ENCODE data around the gene ARHGAP23. TPM values are rescaled to one million over a fixed set of nuclear protein-coding genes. Genes with fewer than 3 reads are reported as not detected.

The ARHGAP23 gene
- total and polyA plus RNA-seq, 8 donors = 27.7 to 51.0 (median 39.7) TPM

DNA sequence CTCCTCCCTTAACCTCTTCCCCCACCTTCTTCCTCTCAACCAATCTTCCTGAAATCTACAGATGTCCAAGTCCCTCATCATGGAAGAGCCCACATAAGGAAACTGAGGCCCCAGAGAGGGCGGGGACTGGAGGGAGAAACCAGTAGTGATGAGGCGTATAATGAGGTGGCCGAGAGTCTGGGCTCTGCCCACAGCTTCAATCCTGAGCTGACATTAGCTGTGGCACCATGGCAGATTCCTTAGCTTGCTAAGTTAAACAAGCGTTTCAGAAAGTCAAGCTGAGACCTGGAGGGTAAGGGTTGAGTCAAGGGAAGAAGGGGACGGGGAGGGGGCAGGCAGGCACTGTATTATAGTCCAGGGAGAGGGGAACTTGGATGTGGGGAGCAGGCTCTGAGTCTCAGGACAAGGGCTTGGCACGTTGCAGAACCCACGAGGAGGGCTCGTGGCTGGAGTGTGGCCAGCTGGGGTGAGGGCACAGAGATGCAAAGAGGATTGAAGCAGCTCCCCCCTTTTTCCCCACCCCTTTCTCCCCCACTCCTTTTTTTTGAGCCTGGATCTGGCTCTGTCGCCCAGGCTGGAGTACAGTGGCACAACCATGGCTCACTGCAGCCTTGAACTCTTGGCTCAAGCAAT, 13.3 kb downstream of the ARHGAP23 start:
- TF ChIP-seq, protein P1, sequence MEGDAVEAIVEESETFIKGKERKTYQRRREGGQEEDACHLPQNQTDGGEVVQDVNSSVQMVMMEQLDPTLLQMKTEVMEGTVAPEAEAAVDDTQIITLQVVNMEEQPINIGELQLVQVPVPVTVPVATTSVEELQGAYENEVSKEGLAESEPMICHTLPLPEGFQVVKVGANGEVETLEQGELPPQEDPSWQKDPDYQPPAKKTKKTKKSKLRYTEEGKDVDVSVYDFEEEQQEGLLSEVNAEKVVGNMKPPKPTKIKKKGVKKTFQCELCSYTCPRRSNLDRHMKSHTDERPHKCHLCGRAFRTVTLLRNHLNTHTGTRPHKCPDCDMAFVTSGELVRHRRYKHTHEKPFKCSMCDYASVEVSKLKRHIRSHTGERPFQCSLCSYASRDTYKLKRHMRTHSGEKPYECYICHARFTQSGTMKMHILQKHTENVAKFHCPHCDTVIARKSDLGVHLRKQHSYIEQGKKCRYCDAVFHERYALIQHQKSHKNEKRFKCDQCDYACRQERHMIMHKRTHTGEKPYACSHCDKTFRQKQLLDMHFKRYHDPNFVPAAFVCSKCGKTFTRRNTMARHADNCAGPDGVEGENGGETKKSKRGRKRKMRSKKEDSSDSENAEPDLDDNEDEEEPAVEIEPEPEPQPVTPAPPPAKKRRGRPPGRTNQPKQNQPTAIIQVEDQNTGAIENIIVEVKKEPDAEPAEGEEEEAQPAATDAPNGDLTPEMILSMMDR (IDR thresholded peaks at IDR 0.05) = no peak
- Histone ChIP-seq H3K4me1 (peaks cover 7 to 21% of the 10 kb centered on the region in 2 donors), H3K4me3 (no peak overlapping the region), H3K9me3 (no peaks in the 10 kb centered on the region), H3K27ac (no peak overlapping the region), H3K27me3 (no peaks in the 10 kb centered on the region), H3K36me3 (peaks cover 0 to 5% of the 10 kb centered on the region in 2 donors)
- no peak for ATAC-seq
- no peak for DNase-seq
- intact Hi-C loops (cut with DNase I) = no loop called here

DNA sequence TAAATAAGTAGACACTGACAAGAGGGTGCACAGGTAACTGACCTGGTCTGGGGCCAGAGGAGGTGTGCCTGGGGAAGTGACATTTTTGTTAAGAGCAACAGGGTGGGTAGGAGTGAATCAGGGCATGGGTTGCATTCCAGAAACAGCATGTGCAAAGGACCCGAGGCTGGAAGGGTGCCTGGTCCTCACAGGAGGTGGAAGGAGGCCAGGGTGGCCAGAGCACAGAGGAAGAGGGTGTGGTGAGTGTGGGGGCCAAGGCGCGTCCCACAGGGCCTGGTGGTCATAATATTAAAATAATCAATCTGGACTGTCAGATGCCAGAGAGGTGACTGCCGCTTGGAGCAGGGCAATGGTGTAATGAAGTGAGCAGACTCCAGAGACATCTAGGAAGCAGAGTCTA, 14.3 kb downstream of the ARHGAP23 start:
- H3K4me3 ChIP-seq = no peak overlapping the region
- H3K4me1 ChIP-seq = peaks cover 9 to 29% of the 10 kb centered on the region in 2 donors
- no peaks in the 10 kb centered on the region for H3K27me3 ChIP-seq
- H3K9me3 ChIP-seq = no peaks in the 10 kb centered on the region
- DNase-seq (no peak), ATAC-seq (no peak)
- no peak overlapping the region for H3K27ac ChIP-seq
- H3K36me3 ChIP-seq = no peaks in the 10 kb centered on the region
- TF ChIP-seq, protein P1 (IDR thresholded peaks at IDR 0.05) = no peak
- intact Hi-C loops (cut with DNase I) = no loop called here

- ATAC-seq = no peak
- Histone ChIP-seq H3K9me3 (no peaks in the 10 kb centered on the region), H3K4me3 (no peak overlapping the region), H3K36me3 (no peaks in the 10 kb centered on the region), H3K4me1 (peaks cover 15 to 39% of the 10 kb centered on the region in 2 donors), H3K27ac (no peak overlapping the region), H3K27me3 (no peaks in the 10 kb centered on the region)
- intact Hi-C loops (cut with DNase I) = no loop called here
- TF ChIP-seq, protein P1 (IDR thresholded peaks at IDR 0.05) = no peak
- no peak for DNase-seq
Measured at GRCh38 chr17:38443356-38444031, 15.2 kb downstream of the ARHGAP23 start.

- intact Hi-C loops (cut with DNase I) = no loop called here
- Histone ChIP-seq H3K36me3 (no peaks in the 10 kb centered on the region), H3K4me3 (no peak overlapping the region), H3K9me3 (no peaks in the 10 kb centered on the region), H3K27ac (no peak overlapping the region), H3K27me3 (no peaks in the 10 kb centered on the region), H3K4me1 (peaks cover 15 to 44% of the 10 kb centered on the region in 2 donors)
- ATAC-seq (peak; percentile 91), DNase-seq (peak in 3 of 4 donors; percentile 60 to 88 (median 83))
- TF ChIP-seq, protein P1 (IDR thresholded peaks at IDR 0.05) = peak; percentile 74 to 86
Measured at GRCh38 chr17:38444151-38444550, 15.9 kb downstream of the ARHGAP23 start.

- DNase-seq (no peak), ATAC-seq (peak; percentile 43)
- H3K4me1 ChIP-seq = peaks cover 32 to 73% of the 10 kb centered on the region in 2 donors
Measured at GRCh38 chr17:38447502-38448085, 19.3 kb downstream of the ARHGAP23 start.

More at GRCh38 chr17:38447502-38448085, 19.3 kb downstream of the ARHGAP23 start:
- intact Hi-C loops (cut with DNase I) = no loop called here
- H3K9me3 ChIP-seq = no peaks in the 10 kb centered on the region
- H3K27ac ChIP-seq = peak overlapping the region; percentile 42 to 67
- H3K27me3 ChIP-seq = peaks cover 0 to 11% of the 10 kb centered on the region in 2 donors
- TF ChIP-seq, protein P1 (IDR thresholded peaks at IDR 0.05) = no peak
- no peaks in the 10 kb centered on the region for H3K36me3 ChIP-seq
- H3K4me3 ChIP-seq = no peak overlapping the region
